Body of pancreas (tissue), 4 donors: ENCODE measurements around the gene CDH4.

Source experiments
- CTCF ChIP-seq, 7 experiments: fragments of 450-650 bp in 4 of 7; fragments of 200-600 bp in 3 of 7; sonication (generic) in 3 of 7; IDR thresholded peaks; one replicate each; pipeline ENCODE4 v1.5.1; 2016 to 2019; ENCODE audit warnings: antibody characterized with exemption in 7 of 7
- POLR2A ChIP-seq, 3 donors: fragments of 450-650 bp; IDR thresholded peaks; one replicate each; pipeline ENCODE4 v1.6.1; 2016; ENCODE audit warnings: antibody characterized with exemption in 3 of 3, mild to moderate bottlenecking in 2 of 3

- TF ChIP-seq CTCF (IDR thresholded peaks at IDR 0.05) (no peak), POLR2A (IDR thresholded peaks at IDR 0.05) (no peak)
Observed at GRCh38 chr20:61850926-61851900, 599.2 kb downstream of the CDH4 start.
